Cardiac fibroblast (primary cell): ENCODE results near the gene PTPN4.

Source experiments
- DNase-seq, 2 donors: peaks; one replicate each; pipeline versions ENCODE4 v3.0.0 to v3.0.0-alpha.2; 2010; ENCODE audit warnings: low read depth in 2 of 2
- H3K4me3 ChIP-seq, 2 donors: replicated peaks in 1 of 2; 1 replicate in 1 of 2; 2 replicates in 1 of 2; pipeline ENCODE4 v1.5.1; 2011; ENCODE audit warnings: low read depth in 2 of 2, low read length in 2 of 2, mild to moderate bottlenecking in 2 of 2, moderate library complexity in 1 of 2
- TF ChIP-seq, protein P1 (sequence below): IDR thresholded peaks from one replicate; pipeline ENCODE4 v1.5.1; 2011; ENCODE audit warnings: low read depth, mild to moderate bottlenecking, low read length, inconsistent platforms

The PTPN4 gene

GRCh38 chr2:119947535-119947934, 187.8 kb downstream of the PTPN4 start:
- TF ChIP-seq, protein P1, sequence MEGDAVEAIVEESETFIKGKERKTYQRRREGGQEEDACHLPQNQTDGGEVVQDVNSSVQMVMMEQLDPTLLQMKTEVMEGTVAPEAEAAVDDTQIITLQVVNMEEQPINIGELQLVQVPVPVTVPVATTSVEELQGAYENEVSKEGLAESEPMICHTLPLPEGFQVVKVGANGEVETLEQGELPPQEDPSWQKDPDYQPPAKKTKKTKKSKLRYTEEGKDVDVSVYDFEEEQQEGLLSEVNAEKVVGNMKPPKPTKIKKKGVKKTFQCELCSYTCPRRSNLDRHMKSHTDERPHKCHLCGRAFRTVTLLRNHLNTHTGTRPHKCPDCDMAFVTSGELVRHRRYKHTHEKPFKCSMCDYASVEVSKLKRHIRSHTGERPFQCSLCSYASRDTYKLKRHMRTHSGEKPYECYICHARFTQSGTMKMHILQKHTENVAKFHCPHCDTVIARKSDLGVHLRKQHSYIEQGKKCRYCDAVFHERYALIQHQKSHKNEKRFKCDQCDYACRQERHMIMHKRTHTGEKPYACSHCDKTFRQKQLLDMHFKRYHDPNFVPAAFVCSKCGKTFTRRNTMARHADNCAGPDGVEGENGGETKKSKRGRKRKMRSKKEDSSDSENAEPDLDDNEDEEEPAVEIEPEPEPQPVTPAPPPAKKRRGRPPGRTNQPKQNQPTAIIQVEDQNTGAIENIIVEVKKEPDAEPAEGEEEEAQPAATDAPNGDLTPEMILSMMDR: no peak
- no peak overlapping the region for H3K4me3 ChIP-seq
- peak in 1 of 2 donors; percentile 1 for DNase-seq

DNA sequence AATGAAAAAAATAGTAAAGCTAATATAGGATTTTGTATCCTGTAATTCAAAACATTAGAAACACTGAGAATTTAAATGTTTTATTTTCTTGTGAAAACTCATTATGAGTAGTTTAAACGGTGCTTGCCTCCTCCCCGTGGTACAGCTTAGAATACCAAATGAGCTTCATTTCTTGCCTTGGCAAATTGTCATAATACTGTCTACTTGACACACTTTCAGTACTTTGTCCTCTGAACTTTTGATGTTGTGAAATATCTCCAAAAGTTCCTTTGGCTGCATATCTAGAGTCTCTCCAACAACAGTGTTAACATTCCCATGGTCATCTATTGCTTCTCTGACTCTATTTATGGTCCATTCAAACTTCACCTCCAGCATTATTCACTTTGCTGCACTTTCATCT, 191.2 kb downstream of the PTPN4 start:
- H3K4me3 ChIP-seq: no peak overlapping the region
- peak in 1 of 2 donors; percentile 55 for DNase-seq
- TF ChIP-seq, protein P1: no peak

GRCh38 chr2:119958670-119959268, 199.0 kb downstream of the PTPN4 start:
- peak; percentile 49 to 50 for DNase-seq
- TF ChIP-seq, protein P1: no peak
- no peak overlapping the region for H3K4me3 ChIP-seq

GRCh38 chr2:119960821-119961220, 201.1 kb downstream of the PTPN4 start:
- TF ChIP-seq, protein P1: no peak
- DNase-seq: peak; percentile 67 to 84
- H3K4me3 ChIP-seq: no peak overlapping the region

DNA sequence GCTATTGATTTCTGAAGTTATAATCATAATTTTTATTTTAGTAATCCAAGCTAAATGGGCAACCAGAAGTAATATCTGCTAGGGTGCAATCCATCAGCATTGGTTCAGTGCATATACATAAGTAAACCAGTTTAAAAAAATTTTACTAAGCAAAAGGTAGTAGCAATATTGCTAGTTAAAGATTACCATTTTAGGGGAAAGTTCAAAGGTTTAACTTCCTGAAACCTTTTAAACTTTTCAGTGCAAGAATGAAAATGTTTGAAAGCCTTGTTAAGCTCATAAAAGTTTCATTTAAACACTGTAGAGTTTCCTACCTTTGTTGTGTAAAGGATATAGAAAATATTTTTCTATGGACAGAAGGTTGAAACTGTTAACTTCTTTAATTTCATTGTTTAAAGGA, 222.2 kb downstream of the PTPN4 start:
- TF ChIP-seq, protein P1: no peak
- DNase-seq: no peak
- H3K4me3 ChIP-seq: no peak overlapping the region

DNA sequence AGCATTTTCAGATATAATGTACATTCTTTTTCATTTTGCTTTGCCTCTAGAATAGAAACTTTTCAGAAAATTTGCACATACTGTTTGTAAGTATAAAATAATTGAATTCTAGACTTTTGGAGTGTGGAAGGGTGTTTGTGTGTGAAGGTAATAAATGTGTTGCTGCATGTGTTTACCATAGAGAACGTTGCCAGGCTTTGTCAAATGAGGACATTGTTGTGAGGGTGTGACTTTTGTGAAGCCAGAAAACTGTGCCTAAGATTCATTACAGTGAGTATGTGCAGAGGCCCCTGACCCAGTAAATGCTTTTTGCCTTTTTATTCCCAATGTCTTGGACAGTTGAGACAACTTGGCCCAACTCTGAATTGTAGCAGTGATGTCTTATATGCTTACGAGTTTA, 222.8 kb downstream of the PTPN4 start:
- H3K4me3 ChIP-seq: no peak overlapping the region
- TF ChIP-seq, protein P1: no peak
- no peak for DNase-seq

DNA sequence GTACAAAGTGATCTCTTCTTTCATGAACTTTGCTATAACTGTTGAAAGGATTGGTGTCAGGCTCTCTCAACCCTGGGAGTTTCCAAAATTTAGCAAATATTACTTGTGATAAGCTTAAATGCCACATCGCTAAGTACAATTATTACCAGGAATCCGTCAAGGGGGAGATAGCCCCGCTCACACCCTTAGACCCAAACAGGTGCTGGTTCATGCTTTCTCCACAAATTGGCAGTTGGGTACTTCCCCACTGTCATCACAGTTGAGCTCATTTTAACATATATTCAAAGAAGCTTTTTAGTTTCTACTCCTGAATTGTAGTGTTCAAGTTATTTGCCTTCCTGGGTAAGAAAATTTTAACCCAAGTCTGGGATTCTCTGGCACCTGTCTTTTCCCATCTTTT, 223.4 kb downstream of the PTPN4 start:
- TF ChIP-seq, protein P1: no peak
- DNase-seq: no peak

More for the DNA sequence above, 223.4 kb downstream of the PTPN4 start:
- no peak overlapping the region for H3K4me3 ChIP-seq
